Neutrophil (primary cell): ENCODE results near the gene JTB.
A peak's percentile ranks its signal among the peaks of the same experiment; 100 is the strongest.

ENCODE experiments used
- H3K27ac ChIP-seq: fragments of 200-600 bp; sonication (generic); 2 replicates; pipeline ENCODE4 v1.5.1; 2016; ENCODE audit warnings: mild to moderate bottlenecking, moderate library complexity
- H3K27me3 ChIP-seq: fragments of 200-600 bp; sonication (generic); 2 replicates; pipeline ENCODE4 v1.6.0; 2016; ENCODE audit warnings: mild to moderate bottlenecking
- H3K36me3 ChIP-seq: fragments of 200-600 bp; sonication (generic); 2 replicates; pipeline ENCODE4 v1.5.1; 2017
- H3K4me1 ChIP-seq, 2 experiments: fragments of 200-600 bp in 1 of 2; sonication (generic) in 1 of 2; 1 replicate in 1 of 2; 2 replicates in 1 of 2; pipeline versions ENCODE4 v1.5.1 to v1.6.1; 2013 to 2016; ENCODE audit warnings: low read depth in 1 of 2, low read length in 1 of 2, mild to moderate bottlenecking in 1 of 2, moderate library complexity in 1 of 2; ENCODE audit not compliant: control insufficient read depth in 1 of 2, insufficient read depth in 1 of 2
- H3K4me3 ChIP-seq, 2 experiments: fragments of 200-600 bp in 1 of 2; sonication (generic) in 1 of 2; 1 replicate in 1 of 2; 2 replicates in 1 of 2; pipeline ENCODE4 v1.5.1; 2013 to 2016; ENCODE audit warnings: low read depth in 1 of 2, low read length in 1 of 2, mild to moderate bottlenecking in 1 of 2, moderate library complexity in 1 of 2
- H3K9me3 ChIP-seq: fragments of 200-600 bp; sonication (generic); 2 replicates; pipeline ENCODE4 v1.5.1; 2016
- TF ChIP-seq, protein P1 (sequence below): fragments of 200-600 bp; sonication (generic); IDR thresholded peaks from 2 replicates; pipeline ENCODE4 v1.5.1; 2016; ENCODE audit warnings: antibody characterized with exemption

The JTB gene

DNA sequence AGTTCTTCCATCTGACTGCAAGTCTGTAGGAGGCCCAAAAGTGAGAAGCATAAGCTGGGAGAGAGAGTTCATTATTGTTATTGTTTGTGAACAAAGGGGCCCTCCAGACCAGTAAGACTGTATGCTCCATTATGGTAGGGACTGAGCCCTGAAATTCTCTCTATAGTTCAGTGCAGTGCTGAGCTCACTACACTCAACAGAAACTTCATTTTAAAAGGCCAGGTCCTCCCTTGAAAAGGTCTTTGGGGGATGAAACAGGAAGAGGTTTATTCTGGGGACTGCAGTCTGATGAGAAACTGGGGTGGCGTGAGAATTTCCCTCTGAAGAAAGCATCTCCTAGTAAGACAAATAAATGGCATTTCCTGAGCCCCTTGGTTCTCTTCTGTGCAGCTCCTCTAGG, 49.2 kb downstream of the JTB start:
- Histone ChIP-seq H3K9me3 (no peaks in the 10 kb centered on the region), H3K27me3 (no peaks in the 10 kb centered on the region), H3K27ac (peak overlapping the region; percentile 50), H3K36me3 (peaks cover 46% of the 10 kb centered on the region), H3K4me3 (no peak overlapping the region), H3K4me1 (peaks cover 10 to 11% of the 10 kb centered on the region in 2 experiments)
- TF ChIP-seq, protein P1, sequence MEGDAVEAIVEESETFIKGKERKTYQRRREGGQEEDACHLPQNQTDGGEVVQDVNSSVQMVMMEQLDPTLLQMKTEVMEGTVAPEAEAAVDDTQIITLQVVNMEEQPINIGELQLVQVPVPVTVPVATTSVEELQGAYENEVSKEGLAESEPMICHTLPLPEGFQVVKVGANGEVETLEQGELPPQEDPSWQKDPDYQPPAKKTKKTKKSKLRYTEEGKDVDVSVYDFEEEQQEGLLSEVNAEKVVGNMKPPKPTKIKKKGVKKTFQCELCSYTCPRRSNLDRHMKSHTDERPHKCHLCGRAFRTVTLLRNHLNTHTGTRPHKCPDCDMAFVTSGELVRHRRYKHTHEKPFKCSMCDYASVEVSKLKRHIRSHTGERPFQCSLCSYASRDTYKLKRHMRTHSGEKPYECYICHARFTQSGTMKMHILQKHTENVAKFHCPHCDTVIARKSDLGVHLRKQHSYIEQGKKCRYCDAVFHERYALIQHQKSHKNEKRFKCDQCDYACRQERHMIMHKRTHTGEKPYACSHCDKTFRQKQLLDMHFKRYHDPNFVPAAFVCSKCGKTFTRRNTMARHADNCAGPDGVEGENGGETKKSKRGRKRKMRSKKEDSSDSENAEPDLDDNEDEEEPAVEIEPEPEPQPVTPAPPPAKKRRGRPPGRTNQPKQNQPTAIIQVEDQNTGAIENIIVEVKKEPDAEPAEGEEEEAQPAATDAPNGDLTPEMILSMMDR: no peak

DNA sequence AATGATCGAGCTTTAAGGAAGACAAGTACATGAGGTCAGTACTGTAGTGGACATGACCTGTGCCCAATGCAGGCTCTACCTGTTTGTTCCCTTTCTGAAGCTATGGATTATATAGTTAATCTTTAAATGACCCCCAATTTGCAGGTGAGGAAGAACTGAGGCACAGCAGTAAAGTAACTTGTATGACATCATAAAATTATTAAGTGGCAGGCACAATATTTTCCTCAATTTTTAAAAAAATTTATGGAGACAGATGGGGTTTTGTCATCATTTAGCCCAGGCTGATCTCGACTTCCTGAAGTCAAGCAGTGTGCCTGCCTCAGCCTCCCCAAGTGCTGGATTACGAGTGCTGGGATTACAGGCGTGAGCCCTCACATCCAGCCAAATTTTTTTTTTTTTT, 51.1 kb downstream of the JTB start:
- Histone ChIP-seq H3K36me3 (peaks cover 27% of the 10 kb centered on the region), H3K4me3 (no peak overlapping the region), H3K4me1 (peaks cover 18 to 19% of the 10 kb centered on the region in 2 experiments), H3K27ac (no peak overlapping the region), H3K9me3 (no peaks in the 10 kb centered on the region), H3K27me3 (no peaks in the 10 kb centered on the region)
- TF ChIP-seq, protein P1: no peak
